SK-N-SH treated with all-trans-retinoic acid at 6 μM for 48 hours (cell line): ENCODE measurements around the gene ARID1B.

Experiments used
- ATAC-seq: fragments of 200-7000 bp; cut with Tn5 transposase; 3 replicates; pipeline ENCODE4 v1.9.1; 2020; ENCODE audit warnings: mild to moderate bottlenecking, moderate library complexity
- ARNTL ChIP-seq: fragments of 450-650 bp; formaldehyde crosslinking; IDR thresholded peaks from 2 replicates; pipeline ENCODE4 v1.5.0; 2020; ENCODE audit warnings: low read depth, mild to moderate bottlenecking, moderate library complexity, borderline replicate concordance
- BACH2 ChIP-seq: fragments of 250-450 bp; sonication (Bioruptor Pico); IDR thresholded peaks from 2 replicates; pipeline ENCODE4 v1.9.0; 2021; ENCODE audit warnings: mild to moderate bottlenecking, borderline replicate concordance
- CSDC2 ChIP-seq: fragments of 250-450 bp; sonication (Bioruptor Pico); IDR thresholded peaks from 2 replicates; pipeline ENCODE4 v1.5.0; 2020; ENCODE audit warnings: mild to moderate bottlenecking, moderate library complexity
- ESRRG ChIP-seq: fragments of 250-450 bp; sonication (Bioruptor Pico); IDR thresholded peaks from 2 replicates; pipeline ENCODE4 v1.6.1; 2021; ENCODE audit warnings: mild to moderate bottlenecking
- GLIS3 ChIP-seq: fragments of 250-450 bp; sonication (Bioruptor Pico); IDR thresholded peaks from 2 replicates; pipeline ENCODE4 v1.5.0; 2020; ENCODE audit warnings: mild to moderate bottlenecking, moderate library complexity
- ISL1 ChIP-seq: fragments of 250-450 bp; sonication (Bioruptor Pico); IDR thresholded peaks from 2 replicates; pipeline ENCODE4 v2.1.2; 2022; ENCODE audit warnings: mild to moderate bottlenecking, moderate library complexity
- OSR1 ChIP-seq: fragments of 250-450 bp; sonication (Bioruptor Pico); IDR thresholded peaks from 2 replicates; pipeline ENCODE4 v1.8.0; 2022; ENCODE audit warnings: moderate library complexity, mild to moderate bottlenecking, inconsistent platforms
- PPARA ChIP-seq: fragments of 250-450 bp; sonication (Bioruptor Pico); IDR thresholded peaks from 2 replicates; pipeline ENCODE4 v1.5.0; 2020; ENCODE audit warnings: mild to moderate bottlenecking, borderline replicate concordance
- RARB ChIP-seq: fragments of 250-450 bp; sonication (Bioruptor Pico); IDR thresholded peaks from 2 replicates; pipeline ENCODE4 v1.8.0; 2021; ENCODE audit warnings: mild to moderate bottlenecking, moderate library complexity
- SNAI2 ChIP-seq: fragments of 250-450 bp; sonication (Bioruptor Pico); IDR thresholded peaks from 2 replicates; pipeline ENCODE4 v1.5.0; 2020; ENCODE audit warnings: mild to moderate bottlenecking, moderate library complexity
- TOX ChIP-seq: fragments of 250-450 bp; sonication (Bioruptor Pico); IDR thresholded peaks from 2 replicates; pipeline ENCODE4 v1.8.0; 2021; ENCODE audit warnings: mild to moderate bottlenecking, moderate library complexity, borderline replicate concordance
- ZC3H10 ChIP-seq: fragments of 250-450 bp; sonication (Bioruptor Pico); IDR thresholded peaks from 2 replicates; pipeline ENCODE4 v1.5.1; 2021; ENCODE audit warnings: mild to moderate bottlenecking, moderate library complexity
- ZFP3 ChIP-seq: fragments of 250-450 bp; sonication (Bioruptor Pico); IDR thresholded peaks from 2 replicates; pipeline ENCODE4 v1.5.0; 2020; ENCODE audit warnings: mild to moderate bottlenecking, moderate library complexity
- ZFP30 ChIP-seq: fragments of 450-650 bp; formaldehyde crosslinking; IDR thresholded peaks from 2 replicates; pipeline ENCODE4 v1.5.0; 2022; ENCODE audit warnings: mild to moderate bottlenecking, moderate library complexity
- ZNF565 ChIP-seq: fragments of 450-650 bp; formaldehyde crosslinking; conservative IDR thresholded peaks from 2 replicates; pipeline ENCODE4 v1.5.0; 2020; ENCODE audit warnings: low read depth, mild to moderate bottlenecking, moderate library complexity
- ZNF70 ChIP-seq: fragments of 450-650 bp; formaldehyde crosslinking; IDR thresholded peaks from 2 replicates; pipeline ENCODE4 v1.5.0; 2020; ENCODE audit warnings: mild to moderate bottlenecking, moderate library complexity
- ZNF8 ChIP-seq: fragments of 450-650 bp; formaldehyde crosslinking; IDR thresholded peaks from 2 replicates; pipeline ENCODE4 v1.5.0; 2020; ENCODE audit warnings: mild to moderate bottlenecking, moderate library complexity
- TF ChIP-seq, protein P1 (sequence below): fragments of 250-450 bp; sonication (Bioruptor Pico); IDR thresholded peaks from 2 replicates; pipeline ENCODE4 v1.8.0; 2020; ENCODE audit warnings: mild to moderate bottlenecking, moderate library complexity, borderline replicate concordance
- TF ChIP-seq, protein P2 (sequence below): fragments of 250-450 bp; sonication (Bioruptor Pico); IDR thresholded peaks from 2 replicates; pipeline ENCODE4 v1.5.0; 2020; ENCODE audit warnings: mild to moderate bottlenecking, moderate library complexity
- TF ChIP-seq, protein P3 (sequence below): fragments of 250-450 bp; sonication (Bioruptor Pico); IDR thresholded peaks from 2 replicates; pipeline ENCODE4 v1.5.1; 2020; ENCODE audit warnings: low read depth, mild to moderate bottlenecking, moderate library complexity
- TF ChIP-seq, protein P4 (sequence below): fragments of 250-450 bp; sonication (Bioruptor Pico); IDR thresholded peaks from 2 replicates; pipeline ENCODE4 v1.5.1; 2021; ENCODE audit warnings: mild to moderate bottlenecking, moderate library complexity

The ARID1B gene

DNA sequence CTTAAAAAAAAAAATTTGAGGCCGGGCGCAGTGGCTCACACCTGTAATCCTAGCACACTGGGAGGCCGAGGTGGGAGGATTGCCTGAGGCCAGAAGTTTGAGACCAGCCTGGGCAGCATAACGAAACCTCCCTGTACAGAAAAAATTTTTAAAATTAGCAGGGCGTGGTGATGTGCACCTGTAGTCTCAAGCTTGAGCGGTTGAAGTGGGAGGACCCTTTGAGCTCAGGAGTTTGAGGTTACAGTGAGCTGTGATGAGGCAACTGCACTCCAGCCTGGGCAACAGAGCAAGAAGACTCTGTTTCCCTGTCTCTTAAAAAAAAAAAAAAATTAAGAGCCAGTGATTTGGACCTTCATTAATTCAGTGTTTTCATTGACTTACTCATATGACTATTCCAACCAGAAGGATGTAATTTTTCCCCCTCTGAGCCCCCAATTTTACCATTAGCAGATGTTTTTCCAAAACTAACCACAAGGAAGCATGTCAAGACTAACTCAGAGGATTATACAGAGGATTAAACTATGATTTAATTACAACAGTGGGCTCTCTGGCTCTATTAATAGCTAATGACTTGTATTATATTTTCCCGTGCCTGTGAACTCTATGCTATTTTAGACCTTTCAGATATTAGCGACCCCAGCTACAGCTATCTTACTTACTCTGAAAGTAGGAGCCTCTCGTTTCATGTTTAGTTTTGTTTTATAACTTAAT is 75.1 kb downstream of the ARID1B start:
- TF ChIP-seq, protein P1, sequence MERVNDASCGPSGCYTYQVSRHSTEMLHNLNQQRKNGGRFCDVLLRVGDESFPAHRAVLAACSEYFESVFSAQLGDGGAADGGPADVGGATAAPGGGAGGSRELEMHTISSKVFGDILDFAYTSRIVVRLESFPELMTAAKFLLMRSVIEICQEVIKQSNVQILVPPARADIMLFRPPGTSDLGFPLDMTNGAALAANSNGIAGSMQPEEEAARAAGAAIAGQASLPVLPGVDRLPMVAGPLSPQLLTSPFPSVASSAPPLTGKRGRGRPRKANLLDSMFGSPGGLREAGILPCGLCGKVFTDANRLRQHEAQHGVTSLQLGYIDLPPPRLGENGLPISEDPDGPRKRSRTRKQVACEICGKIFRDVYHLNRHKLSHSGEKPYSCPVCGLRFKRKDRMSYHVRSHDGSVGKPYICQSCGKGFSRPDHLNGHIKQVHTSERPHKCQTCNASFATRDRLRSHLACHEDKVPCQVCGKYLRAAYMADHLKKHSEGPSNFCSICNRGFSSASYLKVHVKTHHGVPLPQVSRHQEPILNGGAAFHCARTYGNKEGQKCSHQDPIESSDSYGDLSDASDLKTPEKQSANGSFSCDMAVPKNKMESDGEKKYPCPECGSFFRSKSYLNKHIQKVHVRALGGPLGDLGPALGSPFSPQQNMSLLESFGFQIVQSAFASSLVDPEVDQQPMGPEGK (CRISPR knock-in tag), result no peak
- TF ChIP-seq, protein P2, sequence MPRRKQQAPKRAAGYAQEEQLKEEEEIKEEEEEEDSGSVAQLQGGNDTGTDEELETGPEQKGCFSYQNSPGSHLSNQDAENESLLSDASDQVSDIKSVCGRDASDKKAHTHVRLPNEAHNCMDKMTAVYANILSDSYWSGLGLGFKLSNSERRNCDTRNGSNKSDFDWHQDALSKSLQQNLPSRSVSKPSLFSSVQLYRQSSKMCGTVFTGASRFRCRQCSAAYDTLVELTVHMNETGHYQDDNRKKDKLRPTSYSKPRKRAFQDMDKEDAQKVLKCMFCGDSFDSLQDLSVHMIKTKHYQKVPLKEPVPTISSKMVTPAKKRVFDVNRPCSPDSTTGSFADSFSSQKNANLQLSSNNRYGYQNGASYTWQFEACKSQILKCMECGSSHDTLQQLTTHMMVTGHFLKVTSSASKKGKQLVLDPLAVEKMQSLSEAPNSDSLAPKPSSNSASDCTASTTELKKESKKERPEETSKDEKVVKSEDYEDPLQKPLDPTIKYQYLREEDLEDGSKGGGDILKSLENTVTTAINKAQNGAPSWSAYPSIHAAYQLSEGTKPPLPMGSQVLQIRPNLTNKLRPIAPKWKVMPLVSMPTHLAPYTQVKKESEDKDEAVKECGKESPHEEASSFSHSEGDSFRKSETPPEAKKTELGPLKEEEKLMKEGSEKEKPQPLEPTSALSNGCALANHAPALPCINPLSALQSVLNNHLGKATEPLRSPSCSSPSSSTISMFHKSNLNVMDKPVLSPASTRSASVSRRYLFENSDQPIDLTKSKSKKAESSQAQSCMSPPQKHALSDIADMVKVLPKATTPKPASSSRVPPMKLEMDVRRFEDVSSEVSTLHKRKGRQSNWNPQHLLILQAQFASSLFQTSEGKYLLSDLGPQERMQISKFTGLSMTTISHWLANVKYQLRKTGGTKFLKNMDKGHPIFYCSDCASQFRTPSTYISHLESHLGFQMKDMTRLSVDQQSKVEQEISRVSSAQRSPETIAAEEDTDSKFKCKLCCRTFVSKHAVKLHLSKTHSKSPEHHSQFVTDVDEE (CRISPR knock-in tag), result no peak
- TF ChIP-seq ZFP3 (CRISPR knock-in tag), result no peak
- no peak for TF ChIP-seq ZNF565 (CRISPR knock-in tag)
- no peak for TF ChIP-seq BACH2 (CRISPR knock-in tag)
- TF ChIP-seq ZC3H10 (CRISPR knock-in tag), result no peak
- TF ChIP-seq ARNTL (CRISPR knock-in tag), result no peak
- TF ChIP-seq SNAI2 (CRISPR knock-in tag), result no peak
- no peak for TF ChIP-seq RARB
- TF ChIP-seq PPARA (CRISPR knock-in tag), result no peak
- TF ChIP-seq TOX (CRISPR knock-in tag), result no peak
- no peak for TF ChIP-seq OSR1 (CRISPR knock-in tag)
- no peak for TF ChIP-seq CSDC2
- TF ChIP-seq, protein P3, sequence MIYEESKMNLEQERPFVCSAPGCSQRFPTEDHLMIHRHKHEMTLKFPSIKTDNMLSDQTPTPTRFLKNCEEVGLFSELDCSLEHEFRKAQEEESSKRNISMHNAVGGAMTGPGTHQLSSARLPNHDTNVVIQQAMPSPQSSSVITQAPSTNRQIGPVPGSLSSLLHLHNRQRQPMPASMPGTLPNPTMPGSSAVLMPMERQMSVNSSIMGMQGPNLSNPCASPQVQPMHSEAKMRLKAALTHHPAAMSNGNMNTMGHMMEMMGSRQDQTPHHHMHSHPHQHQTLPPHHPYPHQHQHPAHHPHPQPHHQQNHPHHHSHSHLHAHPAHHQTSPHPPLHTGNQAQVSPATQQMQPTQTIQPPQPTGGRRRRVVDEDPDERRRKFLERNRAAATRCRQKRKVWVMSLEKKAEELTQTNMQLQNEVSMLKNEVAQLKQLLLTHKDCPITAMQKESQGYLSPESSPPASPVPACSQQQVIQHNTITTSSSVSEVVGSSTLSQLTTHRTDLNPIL (CRISPR knock-in tag), result no peak
- TF ChIP-seq ZNF70 (CRISPR knock-in tag), result no peak
- no peak for TF ChIP-seq ESRRG
- TF ChIP-seq GLIS3 (CRISPR knock-in tag), result no peak
- no peak for TF ChIP-seq ISL1
- TF ChIP-seq, protein P4, sequence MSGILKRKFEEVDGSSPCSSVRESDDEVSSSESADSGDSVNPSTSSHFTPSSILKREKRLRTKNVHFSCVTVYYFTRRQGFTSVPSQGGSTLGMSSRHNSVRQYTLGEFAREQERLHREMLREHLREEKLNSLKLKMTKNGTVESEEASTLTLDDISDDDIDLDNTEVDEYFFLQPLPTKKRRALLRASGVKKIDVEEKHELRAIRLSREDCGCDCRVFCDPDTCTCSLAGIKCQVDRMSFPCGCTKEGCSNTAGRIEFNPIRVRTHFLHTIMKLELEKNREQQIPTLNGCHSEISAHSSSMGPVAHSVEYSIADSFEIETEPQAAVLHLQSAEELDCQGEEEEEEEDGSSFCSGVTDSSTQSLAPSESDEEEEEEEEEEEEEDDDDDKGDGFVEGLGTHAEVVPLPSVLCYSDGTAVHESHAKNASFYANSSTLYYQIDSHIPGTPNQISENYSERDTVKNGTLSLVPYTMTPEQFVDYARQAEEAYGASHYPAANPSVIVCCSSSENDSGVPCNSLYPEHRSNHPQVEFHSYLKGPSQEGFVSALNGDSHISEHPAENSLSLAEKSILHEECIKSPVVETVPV (CRISPR knock-in tag), result no peak
- TF ChIP-seq, all 23 proteins: peak for 0
- peak; percentile 48 for ATAC-seq

DNA sequence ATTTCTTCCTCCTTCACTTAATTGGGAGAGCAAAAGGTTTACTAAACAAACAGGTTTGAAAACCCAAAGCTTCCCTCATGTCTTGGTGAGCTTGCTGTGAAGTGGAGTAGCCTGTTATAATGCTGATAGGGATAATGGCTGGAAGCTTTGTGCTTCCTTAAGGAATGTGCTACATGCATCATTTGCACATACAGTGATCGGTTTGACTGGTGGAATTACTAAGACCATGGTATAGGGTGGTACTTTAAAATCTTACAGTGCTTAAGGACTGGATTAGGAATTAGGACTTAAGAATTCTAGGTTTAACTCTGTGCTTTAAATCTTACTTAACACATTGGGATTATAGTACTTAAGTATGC is 75.7 kb downstream of the ARID1B start:
- ATAC-seq, result no peak
- TF ChIP-seq ZC3H10 (CRISPR knock-in tag), result no peak
- TF ChIP-seq ESRRG, result no peak
- TF ChIP-seq, protein P1 (CRISPR knock-in tag), result no peak
- TF ChIP-seq ZNF8 (CRISPR knock-in tag), result no peak
- no peak for TF ChIP-seq ZNF565 (CRISPR knock-in tag)
- TF ChIP-seq BACH2 (CRISPR knock-in tag), result no peak
- TF ChIP-seq PPARA (CRISPR knock-in tag), result no peak
- no peak for TF ChIP-seq ZFP3 (CRISPR knock-in tag)
- TF ChIP-seq GLIS3 (CRISPR knock-in tag), result no peak
- TF ChIP-seq, protein P2 (CRISPR knock-in tag), result no peak
- no peak for TF ChIP-seq ISL1
- no peak for TF ChIP-seq ZFP30 (CRISPR knock-in tag)
- TF ChIP-seq, protein P3 (CRISPR knock-in tag), result no peak
